H1 (cell line): Measurements from ENCODE around the gene SRSF1. TPM values are rescaled to one million over a fixed set of nuclear protein-coding genes. Genes with fewer than 3 reads are reported as not detected.

Source experiments
- CTCF ChIA-PET: fragments of 300-600 bp; sonication (Branson Sonifier 250); formaldehyde crosslinking; loops from one replicate; lab custom pipeline; 2021; ENCODE audit not compliant: partially characterized antibody; lab: Charles Lee
- POLR2A ChIA-PET: fragments of 300-600 bp; sonication (Branson Sonifier 250); formaldehyde crosslinking; loops from one replicate; lab custom pipeline; 2021; ENCODE audit warnings: inconsistent platforms; ENCODE audit not compliant: partially characterized antibody; lab: Charles Lee
- DNase-seq, 2 experiments: peaks; one replicate each; pipeline versions ENCODE4 v3.0.0 to v3.0.0-alpha.2; 2010 to 2022; ENCODE audit warnings: low spot score in 2 of 2, low read depth in 1 of 2, mixed read lengths in 1 of 2
- FAIRE-seq: peaks from 2 replicates; lab custom pipeline; 2011; peaks lifted over from hg19 to GRCh38; lab: Jason Lieb, UNC
- H2AFZ ChIP-seq: 2 replicates; pipeline ENCODE4 v1.8.1; 2012; ENCODE audit warnings: low read length, inconsistent platforms
- H2AK5ac ChIP-seq: 2 replicates; pipeline ENCODE4 v1.6.1; 2013; ENCODE audit warnings: low read depth, low read length
- H2BK120ac ChIP-seq: replicated peaks from 2 replicates; pipeline ENCODE3; 2013; ENCODE audit warnings: low read depth, low read length, inconsistent platforms
- H2BK12ac ChIP-seq: 2 replicates; pipeline ENCODE4 v1.6.1; 2013; ENCODE audit warnings: low read depth, low read length
- H2BK15ac ChIP-seq: 2 replicates; pipeline ENCODE4 v1.6.1; 2013; ENCODE audit warnings: low read length
- H2BK20ac ChIP-seq: 2 replicates; pipeline ENCODE4 v1.6.1; 2013; ENCODE audit warnings: low read length
- H2BK5ac ChIP-seq: 2 replicates; pipeline ENCODE4 v1.6.1; 2013; ENCODE audit warnings: low read depth, low read length
- H3K14ac ChIP-seq: 2 replicates; pipeline ENCODE4 v1.6.1; 2013; ENCODE audit warnings: inconsistent platforms; ENCODE audit not compliant: insufficient read length
- H3K18ac ChIP-seq: 2 replicates; pipeline ENCODE4 v1.6.1; 2013; ENCODE audit warnings: low read length; ENCODE audit errors: extremely low read depth
- H3K23ac ChIP-seq: 2 replicates; pipeline ENCODE4 v1.6.1; 2013; ENCODE audit warnings: inconsistent platforms; ENCODE audit not compliant: insufficient read length
- H3K23me2 ChIP-seq: 2 replicates; pipeline ENCODE4 v1.6.1; 2013; ENCODE audit warnings: low read depth, low read length
- H3K27ac ChIP-seq: 2 replicates; pipeline ENCODE4 v1.6.1; 2011; ENCODE audit warnings: low read depth, low read length, inconsistent platforms
- H3K27me3 ChIP-seq, 4 experiments: replicated peaks in 1 of 4; 1 replicate in 1 of 4; 2 replicates in 3 of 4; pipeline versions ENCODE4 v1.6.1 to v1.8.1; 2011 to 2013; ENCODE audit warnings: low read length in 3 of 4, mild to moderate bottlenecking in 3 of 4, inconsistent platforms in 2 of 4, mixed read lengths in 2 of 4, moderate library complexity in 1 of 4; ENCODE audit not compliant: control insufficient read depth in 3 of 4, insufficient read depth in 3 of 4; ENCODE audit errors: extremely low read depth in 1 of 4
- H3K36me3 ChIP-seq, 4 experiments: 2 replicates each; pipeline versions ENCODE4 v1.6.1 to v1.8.1; 2011 to 2013; ENCODE audit warnings: mild to moderate bottlenecking in 4 of 4, low read length in 3 of 4, moderate library complexity in 2 of 4, control low read depth in 1 of 4, inconsistent platforms in 1 of 4; ENCODE audit not compliant: insufficient read depth in 4 of 4, control insufficient read depth in 2 of 4
- H3K4ac ChIP-seq: replicated peaks from 2 replicates; pipeline ENCODE3; 2013; ENCODE audit warnings: low read length, low read depth, mixed read lengths, inconsistent platforms; ENCODE audit not compliant: insufficient read length
- H3K4me1 ChIP-seq, 4 experiments: replicated peaks in 1 of 4; 1 replicate in 1 of 4; 2 replicates in 3 of 4; pipeline versions ENCODE4 v1.6.1 to v1.8.1; 2011 to 2013; ENCODE audit warnings: low read length in 3 of 4, inconsistent platforms in 2 of 4, mixed read lengths in 1 of 4; ENCODE audit not compliant: insufficient read depth in 4 of 4, control insufficient read depth in 3 of 4
- H3K4me2 ChIP-seq, 2 experiments: 2 replicates each; pipeline versions ENCODE4 v1.6.1 to v1.8.1; 2011 to 2013; ENCODE audit warnings: low read depth in 2 of 2, low read length in 2 of 2, control low read depth in 1 of 2, inconsistent platforms in 1 of 2, mild to moderate bottlenecking in 1 of 2; ENCODE audit not compliant: insufficient read depth in 1 of 2
- H3K4me3 ChIP-seq, 4 experiments: fragments of 200-600, 300-600 bp in 1 of 4; sonication (generic), shearing (Covaris generic), sonication (Bioruptor Twin) in 1 of 4; 2 replicates each; pipeline versions ENCODE4 v1.5.1 to v1.8.1; 2011 to 2016; ENCODE audit warnings: low read length in 4 of 4, low read depth in 3 of 4, control low read depth in 2 of 4, inconsistent platforms in 2 of 4, mild to moderate bottlenecking in 2 of 4, mixed read lengths in 1 of 4, moderate library complexity in 1 of 4; ENCODE audit not compliant: insufficient read depth in 2 of 4; ENCODE audit errors: extremely low read depth in 1 of 4
- H3K56ac ChIP-seq: replicated peaks from 2 replicates; pipeline ENCODE3; 2013; ENCODE audit warnings: low read depth, mild to moderate bottlenecking, mixed read lengths, low read length, inconsistent platforms; ENCODE audit not compliant: insufficient read length
- H3K79me1 ChIP-seq: 2 replicates; pipeline ENCODE4 v1.6.1; 2013; ENCODE audit warnings: low read depth, low read length, control low read depth
- H3K79me2 ChIP-seq, 2 experiments: 2 replicates each; pipeline versions ENCODE4 v1.6.1 to v1.8.1; 2012 to 2013; ENCODE audit warnings: low read length in 2 of 2, mild to moderate bottlenecking in 2 of 2, inconsistent platforms in 1 of 2; ENCODE audit not compliant: insufficient read depth in 2 of 2, control insufficient read depth in 1 of 2
- H3K9ac ChIP-seq, 4 experiments: replicated peaks in 1 of 4; 1 replicate in 1 of 4; 2 replicates in 3 of 4; pipeline versions ENCODE4 v1.6.1 to v1.8.1; 2011 to 2013; ENCODE audit warnings: low read depth in 3 of 4, low read length in 3 of 4, control low read depth in 2 of 4, mild to moderate bottlenecking in 2 of 4, moderate library complexity in 2 of 4, inconsistent platforms in 1 of 4; ENCODE audit errors: extremely low read depth in 1 of 4
- H3K9me3 ChIP-seq, 2 experiments: 2 replicates each; pipeline versions ENCODE4 v1.6.1 to v1.8.1; 2012 to 2013; ENCODE audit warnings: mild to moderate bottlenecking in 2 of 2, moderate library complexity in 2 of 2, control low read depth in 1 of 2, inconsistent platforms in 1 of 2, low read depth in 1 of 2, low read length in 1 of 2, mixed read lengths in 1 of 2; ENCODE audit not compliant: insufficient read depth in 2 of 2
- H4K20me1 ChIP-seq, 2 experiments: replicated peaks in 1 of 2; 2 replicates each; pipeline versions ENCODE3 to v1.8.1; 2011 to 2013; ENCODE audit warnings: inconsistent platforms in 2 of 2, low read length in 2 of 2, mild to moderate bottlenecking in 1 of 2; ENCODE audit not compliant: insufficient read depth in 2 of 2, control insufficient read depth in 1 of 2
- H4K5ac ChIP-seq: 2 replicates; pipeline ENCODE4 v1.6.1; 2013; ENCODE audit warnings: low read length, low read depth, mixed read lengths, inconsistent platforms; ENCODE audit not compliant: insufficient read length
- H4K8ac ChIP-seq: 2 replicates; pipeline ENCODE4 v1.8.0; 2013; ENCODE audit warnings: mild to moderate bottlenecking, moderate library complexity, low read length, inconsistent platforms; ENCODE audit not compliant: insufficient read depth; ENCODE audit errors: extremely low read depth
- H4K91ac ChIP-seq: replicated peaks from 2 replicates; pipeline ENCODE3; 2013; ENCODE audit warnings: low read length, mixed read lengths, inconsistent platforms; ENCODE audit not compliant: insufficient read length
- BCL11A ChIP-seq, 2 experiments: IDR thresholded peaks; one replicate each; pipeline ENCODE4 v1.6.1; 2011; ENCODE audit warnings: low read depth in 2 of 2, low read length in 2 of 2, mild to moderate bottlenecking in 2 of 2
- CHD1 ChIP-seq: IDR thresholded peaks from 2 replicates; pipeline ENCODE4 v1.6.1; 2012; ENCODE audit warnings: low read depth, low read length, improper control_type of control experiment
- HDAC2 ChIP-seq, 2 experiments: fragments of 300-600 bp in 1 of 2; sonication (generic) in 1 of 2; IDR thresholded peaks; 2 replicates each; pipeline ENCODE4 v1.6.1; 2011 to 2012; ENCODE audit warnings: low read depth in 2 of 2, low read length in 2 of 2, mild to moderate bottlenecking in 2 of 2, moderate library complexity in 2 of 2, borderline replicate concordance in 1 of 2, inconsistent platforms in 1 of 2
- RNF2 ChIP-seq: fragments of 200-900, 300-1000 bp; sonication (generic); IDR thresholded peaks from 2 replicates; pipeline ENCODE4 v1.7.1; 2016; ENCODE audit warnings: borderline replicate concordance, low read depth, mild to moderate bottlenecking, antibody characterized with exemption, low read length; ENCODE audit not compliant: poor library complexity, severe bottlenecking; ENCODE audit errors: missing control alignments
- SAP30 ChIP-seq: fragments of 300-600 bp; sonication (generic); IDR thresholded peaks from 2 replicates; pipeline ENCODE4 v1.7.1; 2012; ENCODE audit warnings: low read length, moderate library complexity, mild to moderate bottlenecking, inconsistent platforms; ENCODE audit not compliant: insufficient read depth, insufficient replicate concordance
- SP2 ChIP-seq: IDR thresholded peaks from 2 replicates; pipeline ENCODE4 v1.6.1; 2012; ENCODE audit warnings: mild to moderate bottlenecking, low read length, inconsistent platforms
- TBP ChIP-seq: IDR thresholded peaks from 2 replicates; pipeline ENCODE4 v1.6.1; 2011; ENCODE audit warnings: low read depth, low read length, improper control_type of control experiment
- WGBS, 2 experiments: shearing (Covaris generic) in 1 of 2; methylation state at CpG; one replicate each; pipeline versions ENCODE4 v1.1.6 to v1.1.7; 2013 to 2015; ENCODE audit warnings: low lambda C conversion rate in 2 of 2, mixed read lengths in 2 of 2, inconsistent platforms in 1 of 2, low coverage in 1 of 2, missing lambda C conversion rate in 1 of 2; ENCODE audit not compliant: insufficient replicate concordance in 2 of 2, insufficient coverage in 1 of 2, insufficient read length in 1 of 2; ENCODE audit errors: extremely low coverage in 1 of 2, missing lambda C conversion rate in 1 of 2; 5-methylcytosine and 5-hydroxymethylcytosine counted together
- polyA plus RNA-seq, 7 experiments: library from polyadenylated mRNA; depleted of rRNA in 3 of 7; stranded (reverse) in 5 of 7; unstranded in 2 of 7; fragments of >200 nt in 5 of 7; fragments of 200-250 nt in 2 of 7; gene quantifications; 1 replicate in 5 of 7; 2 replicates in 1 of 7; 4 replicates in 1 of 7; pipeline versions ENCODE4 v1.2.1 to v1.2.3, GENCODE V29; 2011 to 2013; ENCODE audit warnings: missing spikeins in 2 of 7, mixed read lengths in 2 of 7
- total RNA-seq: library from RNA; stranded (reverse); fragmentation: NEBNext Ultra II Directional; extraction: Animal tissue kit (Norgen Biotek cat#: 25700); gene quantifications from 2 replicates; pipeline ENCODE4 v1.2.1, GENCODE V29; 2021
- TF ChIP-seq, protein P1 (sequence below): IDR thresholded peaks from 2 replicates; pipeline ENCODE4 v1.6.1; 2011; ENCODE audit warnings: low read length, improper control_type of control experiment

Gene SRSF1
- total and polyA plus RNA-seq, 2 of the 8 experiments (the other 6 are each of a cell fraction or from before 2014, with no cell fraction given), result 149 to 429 TPM

DNA sequence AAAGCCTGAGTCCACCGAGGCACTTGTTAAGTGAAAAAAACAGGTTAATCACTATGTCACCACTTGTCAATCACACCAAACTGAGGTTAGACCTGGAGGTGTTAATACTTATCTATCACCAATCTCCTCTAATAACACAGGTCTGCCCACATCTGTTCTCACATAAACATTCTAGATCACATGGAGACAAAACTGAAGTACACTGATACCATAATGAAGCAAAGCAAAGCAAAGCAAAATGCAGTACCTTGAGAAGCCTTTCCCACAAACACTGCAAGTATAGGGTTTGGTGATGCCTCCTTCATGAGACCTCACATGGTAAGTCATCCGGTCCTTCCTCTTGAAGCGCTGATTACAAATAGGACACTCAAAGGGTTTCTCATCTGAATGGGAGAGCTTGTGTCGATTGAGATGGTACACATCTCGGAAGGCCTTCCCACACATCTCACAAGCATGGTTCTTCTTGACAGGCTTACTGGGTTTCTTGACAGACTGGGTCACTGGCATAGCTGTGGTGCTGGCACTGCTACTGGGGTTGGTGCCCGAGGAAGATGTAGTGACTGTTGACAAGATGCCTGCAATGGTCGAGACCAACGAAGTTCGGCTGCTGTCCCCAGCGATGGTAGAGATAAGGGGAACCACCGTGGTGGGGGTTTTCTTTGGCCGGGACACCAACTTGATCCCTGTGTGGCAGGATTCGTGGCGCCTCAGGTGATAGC, 24.4 kb downstream of the SRSF1 start:
- no peaks in the 10 kb centered on the region for H3K9me3 ChIP-seq
- H3K36me3 ChIP-seq, result peaks cover 7 to 46% (median 32%) of the 10 kb centered on the region in 4 experiments
- peaks cover 6 to 61% of the 10 kb centered on the region in 2 experiments for H3K79me2 ChIP-seq

More for the DNA sequence above, 24.4 kb downstream of the SRSF1 start:
- FAIRE-seq, result no peak
- H3K79me1 ChIP-seq, result peaks cover 5% of the 10 kb centered on the region; the same call in 1 of the 2 replicates
- peaks cover 4% of the 10 kb centered on the region for H3K23me2 ChIP-seq
- no peak overlapping the region for H4K8ac ChIP-seq
- TF ChIP-seq SP2 (no peak), CHD1 (no peak), HDAC2 (IDR thresholded peaks at IDR 0.05; ENCODE audit: borderline replicate concordance in 1 of 2, low read depth in 2 of 2, low read length in 2 of 2) (no peak), SAP30 (no peak), TBP (no peak), RNF2 (no peak), BCL11A (IDR thresholded peaks at IDR 0.05; ENCODE audit: low read depth in 2 of 2, low read length in 2 of 2) (no peak)
- TF ChIP-seq, protein P1, sequence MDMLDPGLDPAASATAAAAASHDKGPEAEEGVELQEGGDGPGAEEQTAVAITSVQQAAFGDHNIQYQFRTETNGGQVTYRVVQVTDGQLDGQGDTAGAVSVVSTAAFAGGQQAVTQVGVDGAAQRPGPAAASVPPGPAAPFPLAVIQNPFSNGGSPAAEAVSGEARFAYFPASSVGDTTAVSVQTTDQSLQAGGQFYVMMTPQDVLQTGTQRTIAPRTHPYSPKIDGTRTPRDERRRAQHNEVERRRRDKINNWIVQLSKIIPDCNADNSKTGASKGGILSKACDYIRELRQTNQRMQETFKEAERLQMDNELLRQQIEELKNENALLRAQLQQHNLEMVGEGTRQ, result no peak
- H2BK20ac ChIP-seq, result no peak overlapping the region
- H4K91ac ChIP-seq, result no peak overlapping the region
- H3K56ac ChIP-seq, result no peak overlapping the region
- H2AFZ ChIP-seq, result no peak overlapping the region
- H2AK5ac ChIP-seq, result no peak overlapping the region
- H2BK5ac ChIP-seq, result no peak overlapping the region
- no peak overlapping the region for H3K23ac ChIP-seq
- no peak overlapping the region for H3K4me3 ChIP-seq
- H2BK15ac ChIP-seq, result no peak overlapping the region
- DNase-seq, result no peak
- peaks cover 2 to 15% of the 10 kb centered on the region in 2 experiments for H4K20me1 ChIP-seq
- H3K4me1 ChIP-seq, result peaks cover 0 to 2% (median 0%) of the 10 kb centered on the region in 4 experiments; a peak in 1 of 7 replicates
- no peak overlapping the region for H3K18ac ChIP-seq
- POLR2A ChIA-PET, result interaction anchor here (1.0 to 3.5 kb wide), 7 partner anchors 10 to 122 kb away, joined by 3 to 27 read pairs (median 4); no protein-coding TSS in a partner anchor
- H3K9ac ChIP-seq, result no peak overlapping the region
- no peak overlapping the region for H3K4me2 ChIP-seq
- CTCF ChIA-PET, result interaction anchor here (0.7 to 3.1 kb wide), 21 partner anchors 11 to 217 kb away, joined by 3 to 10 read pairs (median 3); partner anchors contain the start of gene CUEDC1
- H2BK12ac ChIP-seq, result no peak overlapping the region
- no peak overlapping the region for H3K14ac ChIP-seq
- H3K27me3 ChIP-seq, result no peaks in the 10 kb centered on the region
- no peak overlapping the region for H2BK120ac ChIP-seq
- WGBS, 2 experiments, result 93% methylated on average over 14 of the region's 14 CpGs; no CpG with 5 or more reads in 1 of the 2 experiments
- H3K27ac ChIP-seq, result no peak overlapping the region
- no peak overlapping the region for H4K5ac ChIP-seq
- H3K4ac ChIP-seq, result no peak overlapping the region
